ENCODE data around the gene PREX1.
"Not testable (repeated sequence)": the region's sequence is repeated elsewhere in the genome, so short reads cannot be mapped to it uniquely, and the experiment has no call there.

The PREX1 gene

DNA sequence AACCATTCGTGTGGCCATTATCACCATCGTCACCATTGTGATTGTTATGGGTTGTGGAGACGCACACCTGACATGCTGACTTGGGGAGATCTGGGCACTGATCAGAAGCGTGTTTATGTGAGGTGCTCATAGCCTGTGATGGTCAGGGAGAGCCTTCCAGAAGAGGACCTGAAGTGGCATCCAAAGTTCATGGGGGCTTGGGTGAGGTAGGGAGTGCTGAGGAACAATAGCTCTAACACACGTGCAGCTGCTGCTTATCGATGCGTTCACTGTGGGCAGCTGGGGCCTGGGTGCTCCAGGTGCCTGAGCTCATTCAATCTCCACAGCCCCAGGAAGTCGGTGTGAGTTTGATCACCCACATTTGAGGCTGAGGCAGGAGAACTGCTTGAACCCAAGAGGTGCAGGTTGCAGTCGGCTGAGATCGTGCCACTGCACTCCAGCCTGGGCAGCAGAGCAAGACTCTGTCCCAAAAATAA is 227.3 kb downstream of the PREX1 start:
- Histone ChIP-seq H3K4me1 (ENCODE audit: insufficient read depth, low read length) (peaks cover 7% of the 10 kb centered on the region; the same call in 1 of the 2 replicates), H3K4me3 (ENCODE audit: low read length) (no peak overlapping the region), H3K27ac (ENCODE audit: low read length) (no peak overlapping the region), H3K36me3 (ENCODE audit: insufficient read depth, low read depth, low read length) (no peaks in the 10 kb centered on the region), H3K9me3 (ENCODE audit: insufficient read depth, low read depth, low read length) (0 out of 2 replicates have a peak, but pooled peaks cover 2% of the 10 kb centered on the region), H3K9ac (ENCODE audit: low read depth, low read length) (no peak overlapping the region), H3K27me3 (ENCODE audit: insufficient read depth, low read length) (no peaks in the 10 kb centered on the region)

DNA sequence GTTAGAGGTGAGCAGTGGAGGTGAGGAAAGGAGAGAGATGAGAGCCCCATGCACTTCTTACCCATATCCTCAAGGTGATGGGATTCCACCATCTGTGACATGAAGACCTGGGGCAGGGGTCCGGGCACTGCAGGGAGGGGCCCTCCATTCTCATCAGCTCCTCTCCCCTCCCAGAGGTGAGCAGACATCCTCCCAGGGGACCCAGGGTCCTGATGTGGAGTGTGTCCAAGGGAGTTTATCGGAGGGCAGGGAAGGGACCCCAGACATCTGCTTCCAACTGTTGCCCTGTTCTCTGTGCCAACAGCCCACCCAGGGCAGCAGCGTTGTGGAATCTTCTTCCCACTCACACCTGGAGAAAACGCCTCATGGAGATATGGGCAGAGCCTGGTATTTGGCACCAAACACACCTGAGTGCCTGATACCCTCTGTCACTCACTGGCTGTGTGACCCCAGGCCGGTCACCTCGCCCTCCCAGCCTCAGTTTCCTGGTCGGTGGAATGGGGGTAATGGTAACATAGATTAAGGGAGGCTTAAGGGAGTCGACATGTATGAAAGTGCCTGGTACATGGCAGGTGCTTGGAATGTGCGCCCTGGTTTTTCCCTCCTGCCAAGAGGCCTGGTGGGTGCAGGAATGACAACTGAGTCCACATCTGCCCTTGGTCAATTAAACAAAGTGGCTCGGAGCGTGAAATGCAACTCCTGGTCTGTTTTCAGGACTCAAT is 227.9 kb downstream of the PREX1 start:
- Histone ChIP-seq H3K27ac (ENCODE audit: low read length) (no peak overlapping the region), H3K4me3 (ENCODE audit: low read length) (no peak overlapping the region), H3K9me3 (ENCODE audit: insufficient read depth, low read depth, low read length) (0 out of 2 replicates have a peak, but pooled peaks cover 2% of the 10 kb centered on the region), H3K4me1 (ENCODE audit: insufficient read depth, low read length) (peaks cover 7% of the 10 kb centered on the region; the same call in 1 of the 2 replicates), H3K9ac (ENCODE audit: low read depth, low read length) (no peak overlapping the region), H3K27me3 (ENCODE audit: insufficient read depth, low read length) (no peaks in the 10 kb centered on the region), H3K36me3 (ENCODE audit: insufficient read depth, low read depth, low read length) (no peaks in the 10 kb centered on the region)

DNA sequence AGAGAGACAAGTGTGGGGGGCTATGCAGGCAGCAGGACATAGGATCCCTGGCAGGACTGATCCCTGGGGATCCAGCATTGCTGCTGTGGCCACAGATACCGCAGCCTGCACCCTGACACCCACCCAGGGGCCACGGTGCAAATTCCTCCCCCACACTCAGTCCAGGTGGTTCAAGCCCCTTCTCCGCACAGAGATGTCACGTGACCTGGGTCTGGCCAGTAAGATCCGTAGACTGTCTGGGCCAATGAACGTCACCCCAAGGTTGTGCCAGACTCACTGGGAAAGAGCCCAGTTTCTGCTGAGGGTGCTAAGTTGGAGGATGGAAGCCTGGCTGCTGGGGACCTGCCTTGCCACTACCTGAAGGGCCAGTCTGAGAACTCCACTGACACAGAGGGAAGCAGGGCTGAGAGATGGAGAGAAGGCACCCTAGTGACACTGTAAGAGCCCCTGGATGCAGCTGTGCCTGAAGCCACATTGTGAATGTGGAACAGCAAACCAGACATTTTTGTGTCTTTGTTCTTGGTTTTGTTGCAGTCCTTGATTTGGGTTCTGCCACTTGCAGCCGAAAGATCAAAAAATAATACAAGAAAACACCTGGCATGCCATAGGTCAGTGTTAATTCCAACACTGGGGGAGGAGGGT is 228.6 kb downstream of the PREX1 start:
- Histone ChIP-seq H3K4me1 (ENCODE audit: insufficient read depth, low read length) (peaks cover 7% of the 10 kb centered on the region; the same call in 1 of the 2 replicates), H3K27me3 (ENCODE audit: insufficient read depth, low read length) (no peaks in the 10 kb centered on the region), H3K36me3 (ENCODE audit: insufficient read depth, low read depth, low read length) (no peaks in the 10 kb centered on the region), H3K9me3 (ENCODE audit: insufficient read depth, low read depth, low read length) (0 out of 2 replicates have a peak, but pooled peaks cover 2% of the 10 kb centered on the region), H3K9ac (ENCODE audit: low read depth, low read length) (no peak overlapping the region), H3K27ac (ENCODE audit: low read length) (no peak overlapping the region), H3K4me3 (ENCODE audit: low read length) (no peak overlapping the region)

DNA sequence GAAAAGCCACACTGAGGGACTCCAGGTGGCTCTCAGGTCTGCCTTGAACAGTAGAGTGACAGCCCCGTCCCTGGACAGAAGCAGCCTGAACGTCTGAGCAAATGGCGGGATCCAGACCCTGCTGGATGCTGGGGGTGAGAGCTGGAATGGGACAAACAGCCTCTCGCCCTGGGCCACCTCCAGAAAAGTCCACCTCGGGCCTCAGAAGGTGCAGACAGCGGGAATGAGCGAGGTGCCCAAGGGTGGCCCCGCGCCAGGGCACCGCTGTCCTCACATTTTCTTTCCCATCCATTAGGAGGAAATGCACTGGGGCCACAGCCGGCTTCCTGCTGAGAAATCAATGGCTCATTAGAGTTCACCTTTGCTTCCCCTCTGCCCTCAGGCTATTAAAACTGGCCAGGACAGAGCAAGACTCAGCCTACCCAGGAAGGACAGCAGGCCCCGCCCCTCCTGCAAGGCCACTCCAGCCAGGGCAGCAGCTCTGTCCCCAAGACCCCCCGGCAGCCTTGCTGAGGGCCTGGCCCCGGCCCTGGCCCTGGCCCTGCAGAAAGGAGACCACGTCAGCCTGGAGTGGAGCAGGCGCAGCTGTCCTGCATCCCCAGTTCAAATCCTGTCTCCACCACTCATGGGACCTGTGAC is 229.4 kb downstream of the PREX1 start:
- not testable (repeated sequence) for H3K9ac ChIP-seq (ENCODE audit: low read depth, low read length); H3K27ac ChIP-seq (ENCODE audit: low read length); H3K4me1 ChIP-seq (ENCODE audit: insufficient read depth, low read length); H3K9me3 ChIP-seq (ENCODE audit: insufficient read depth, low read depth, low read length); H3K36me3 ChIP-seq (ENCODE audit: insufficient read depth, low read depth, low read length); H3K27me3 ChIP-seq (ENCODE audit: insufficient read depth, low read length); H3K4me3 ChIP-seq (ENCODE audit: low read length)

DNA sequence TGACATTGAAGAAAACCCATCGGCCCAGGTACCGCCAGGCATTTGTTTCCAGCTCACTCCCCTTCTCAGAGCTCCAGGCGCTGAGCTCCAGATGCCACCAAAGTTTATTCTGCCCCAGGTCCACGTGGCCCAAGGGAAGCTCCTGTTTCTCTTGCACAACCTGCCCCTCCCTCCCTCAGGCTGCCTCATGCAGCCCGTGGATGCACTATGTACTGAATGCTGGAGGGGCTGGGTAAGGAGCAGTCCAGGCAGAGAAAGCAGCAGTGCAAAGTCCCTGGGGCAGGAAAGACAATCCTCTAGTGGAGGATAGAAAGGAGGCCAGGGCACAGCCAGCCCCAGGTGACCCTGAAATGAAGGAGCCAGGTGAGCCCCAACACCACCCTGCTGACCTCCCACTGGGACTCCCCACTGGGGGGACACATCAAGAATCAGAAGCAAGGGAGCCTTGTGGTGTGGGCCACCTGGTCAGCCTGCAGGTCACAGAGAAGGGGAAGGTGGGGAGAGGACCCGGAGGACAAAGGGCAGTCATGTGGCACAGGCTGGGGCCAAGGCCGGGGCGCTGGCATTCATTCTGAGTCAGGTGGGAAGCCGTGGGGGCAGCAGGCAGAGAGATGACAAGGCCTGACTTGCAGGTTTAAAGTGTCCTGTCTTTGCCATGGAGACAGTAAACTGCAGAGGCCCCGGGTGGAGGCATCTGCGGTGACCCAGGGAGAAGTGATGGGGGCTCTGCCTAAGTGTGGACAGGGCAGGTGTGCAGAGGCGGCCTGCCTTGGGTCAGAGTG is 230.1 kb downstream of the PREX1 start:
- Histone ChIP-seq H3K4me1 (ENCODE audit: insufficient read depth, low read length) (no peaks in the 10 kb centered on the region), H3K9me3 (ENCODE audit: insufficient read depth, low read depth, low read length) (0 out of 2 replicates have a peak, but pooled peaks cover 2% of the 10 kb centered on the region), H3K27me3 (ENCODE audit: insufficient read depth, low read length) (no peaks in the 10 kb centered on the region), H3K27ac (ENCODE audit: low read length) (no peak overlapping the region), H3K9ac (ENCODE audit: low read depth, low read length) (no peak overlapping the region), H3K36me3 (ENCODE audit: insufficient read depth, low read depth, low read length) (no peaks in the 10 kb centered on the region), H3K4me3 (ENCODE audit: low read length) (no peak overlapping the region)

DNA sequence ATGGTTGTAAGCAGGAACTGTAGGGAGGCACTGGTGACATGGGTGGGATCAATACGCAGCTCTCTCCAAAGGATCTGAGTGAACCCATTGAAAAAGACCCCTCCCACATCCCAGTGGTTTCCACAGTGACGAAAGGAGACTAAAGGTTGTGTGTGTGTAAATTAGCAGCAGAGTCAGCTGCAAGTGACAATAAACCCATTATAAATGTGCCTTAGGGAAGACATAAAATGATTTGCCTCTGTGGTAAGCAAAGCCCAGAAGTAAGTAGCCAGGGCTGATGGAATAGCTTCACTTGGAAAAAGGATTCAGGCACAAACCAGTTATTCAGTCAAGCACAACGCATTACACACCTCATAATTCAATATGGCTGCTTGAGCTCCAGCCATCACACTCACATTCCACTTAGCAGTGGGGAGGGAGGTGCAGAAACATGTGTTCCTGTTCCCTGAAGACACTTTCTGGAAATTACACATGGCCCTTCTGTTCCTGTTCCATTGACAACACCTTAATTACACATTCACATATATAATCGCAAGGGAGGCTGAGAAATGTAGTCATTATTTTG is 231.4 kb downstream of the PREX1 start:
- no peak overlapping the region for H3K4me3 ChIP-seq (ENCODE audit: low read length)
- no peak overlapping the region for H3K27ac ChIP-seq (ENCODE audit: low read length)
- no peaks in the 10 kb centered on the region for H3K36me3 ChIP-seq (ENCODE audit: insufficient read depth, low read depth, low read length)

DNA sequence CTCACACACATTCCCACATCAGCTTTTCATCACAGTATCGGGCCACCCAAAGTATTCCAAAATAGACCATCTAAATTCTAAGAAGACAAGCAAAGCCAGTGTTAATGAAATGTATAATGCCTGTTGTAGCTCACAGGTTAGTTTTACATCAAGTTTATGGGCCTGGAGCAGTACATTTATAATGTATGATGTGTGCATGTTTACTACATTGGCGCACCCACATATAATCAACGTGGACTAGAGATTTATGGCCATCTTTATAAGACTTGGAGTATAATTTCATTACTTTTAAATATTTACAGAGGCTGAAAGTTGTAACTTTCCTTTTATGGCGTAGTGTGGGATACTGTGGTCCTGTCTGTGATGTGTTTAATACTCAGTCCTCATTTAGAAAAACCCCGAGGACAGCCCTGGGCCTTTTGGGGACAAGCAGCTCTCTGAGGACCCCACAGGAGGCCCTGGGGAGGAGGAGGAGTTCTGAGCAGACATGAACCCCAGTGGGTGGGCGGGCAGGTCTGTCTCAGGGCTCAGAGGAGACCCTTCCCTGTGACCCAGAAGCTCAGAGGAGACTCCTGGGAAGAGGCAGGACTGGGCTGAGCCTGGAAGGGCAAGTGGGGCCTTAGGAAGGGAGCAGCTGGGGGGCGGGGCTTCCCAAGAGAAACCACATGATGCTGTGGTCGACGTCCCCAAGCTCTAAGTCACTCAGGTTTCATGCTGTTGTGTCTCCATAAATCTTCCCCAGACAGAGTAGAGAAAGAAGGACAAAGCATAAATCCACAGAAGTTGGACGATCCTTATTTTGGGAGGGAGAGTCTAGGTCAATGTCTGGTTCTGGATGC is 232.1 kb downstream of the PREX1 start:
- Histone ChIP-seq H3K27ac (ENCODE audit: low read length) (no peak overlapping the region), H3K36me3 (ENCODE audit: insufficient read depth, low read depth, low read length) (no peaks in the 10 kb centered on the region), H3K4me3 (ENCODE audit: low read length) (no peak overlapping the region), H3K4me1 (ENCODE audit: insufficient read depth, low read length) (no peaks in the 10 kb centered on the region), H3K9ac (ENCODE audit: low read depth, low read length) (no peak overlapping the region), H3K27me3 (ENCODE audit: insufficient read depth, low read length) (no peaks in the 10 kb centered on the region), H3K9me3 (ENCODE audit: insufficient read depth, low read depth, low read length) (no peaks in the 10 kb centered on the region)

More for the DNA sequence above, 231.4 kb downstream of the PREX1 start:
- Histone ChIP-seq H3K27me3 (ENCODE audit: insufficient read depth, low read length) (no peaks in the 10 kb centered on the region), H3K9ac (ENCODE audit: low read depth, low read length) (no peak overlapping the region), H3K4me1 (ENCODE audit: insufficient read depth, low read length) (no peaks in the 10 kb centered on the region), H3K9me3 (ENCODE audit: insufficient read depth, low read depth, low read length) (no peaks in the 10 kb centered on the region)

DNA sequence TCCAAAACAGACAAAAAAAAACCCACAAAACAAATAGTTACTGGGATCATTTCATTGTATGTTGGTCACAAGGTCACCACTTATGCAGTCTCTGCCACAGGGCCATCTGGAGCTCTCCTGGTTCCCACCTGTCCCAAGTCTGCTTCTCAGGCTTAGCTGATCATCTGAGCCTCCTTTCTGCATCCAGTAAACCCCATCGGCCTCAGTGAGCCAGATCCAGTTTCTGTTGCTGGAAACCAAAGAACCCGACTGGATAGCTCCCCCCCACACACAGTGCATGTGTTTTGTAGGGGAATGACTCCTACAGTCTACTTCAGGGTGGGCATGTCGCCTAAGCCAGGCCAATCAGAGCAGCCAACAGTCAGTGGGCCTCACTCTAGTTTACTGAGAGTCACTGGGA is 233.3 kb downstream of the PREX1 start:
- Histone ChIP-seq H3K9me3 (ENCODE audit: insufficient read depth, low read depth, low read length) (no peaks in the 10 kb centered on the region), H3K4me1 (ENCODE audit: insufficient read depth, low read length) (no peaks in the 10 kb centered on the region), H3K27ac (ENCODE audit: low read length) (no peak overlapping the region), H3K9ac (ENCODE audit: low read depth, low read length) (no peak overlapping the region), H3K36me3 (ENCODE audit: insufficient read depth, low read depth, low read length) (no peaks in the 10 kb centered on the region), H3K4me3 (ENCODE audit: low read length) (no peak overlapping the region), H3K27me3 (ENCODE audit: insufficient read depth, low read length) (no peaks in the 10 kb centered on the region)

DNA sequence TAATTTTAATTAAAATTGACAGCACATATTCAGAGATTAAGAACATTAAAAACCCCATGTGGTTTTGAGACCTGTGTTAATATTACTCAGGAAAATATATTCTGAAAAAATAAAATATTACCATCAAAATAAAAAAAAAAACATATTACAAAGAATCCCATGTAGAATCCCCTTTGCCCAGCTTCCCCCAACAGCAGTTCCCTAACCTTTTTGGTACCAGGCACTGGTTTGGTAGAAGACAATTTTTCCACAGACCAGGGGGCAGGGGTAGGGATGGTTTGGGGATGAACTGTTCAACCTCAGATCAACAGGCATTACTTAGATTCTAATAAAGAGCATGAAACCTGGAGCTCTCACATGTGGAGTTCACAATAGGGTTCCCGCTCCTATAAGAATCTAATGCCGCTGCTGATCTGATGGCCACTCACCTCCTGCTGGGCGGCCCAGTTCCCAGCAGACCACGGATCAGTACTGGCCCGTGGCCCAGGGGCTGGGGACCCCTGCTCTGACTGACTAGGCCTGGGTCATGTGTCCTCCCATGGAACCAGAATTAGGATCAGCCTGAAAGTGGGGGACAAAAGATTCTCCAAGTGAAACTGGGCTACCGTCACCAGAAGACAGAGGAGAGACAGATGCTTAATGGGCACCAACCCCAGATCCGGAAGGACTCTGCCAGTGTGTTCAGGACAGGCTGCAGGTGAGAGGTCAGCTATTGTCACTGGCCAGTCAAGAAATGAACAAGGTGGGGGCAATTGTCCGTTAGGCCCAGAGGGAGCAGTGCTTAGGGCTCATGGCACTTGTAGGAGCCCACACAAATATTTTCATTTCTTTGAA is 235.5 kb downstream of the PREX1 start:
- Histone ChIP-seq H3K9me3 (ENCODE audit: insufficient read depth, low read depth, low read length) (no peaks in the 10 kb centered on the region), H3K4me1 (ENCODE audit: insufficient read depth, low read length) (no peaks in the 10 kb centered on the region), H3K27ac (ENCODE audit: low read length) (no peak overlapping the region), H3K36me3 (ENCODE audit: insufficient read depth, low read depth, low read length) (no peaks in the 10 kb centered on the region), H3K27me3 (ENCODE audit: insufficient read depth, low read length) (no peaks in the 10 kb centered on the region), H3K4me3 (ENCODE audit: low read length) (no peak overlapping the region), H3K9ac (ENCODE audit: low read depth, low read length) (no peak overlapping the region)

DNA sequence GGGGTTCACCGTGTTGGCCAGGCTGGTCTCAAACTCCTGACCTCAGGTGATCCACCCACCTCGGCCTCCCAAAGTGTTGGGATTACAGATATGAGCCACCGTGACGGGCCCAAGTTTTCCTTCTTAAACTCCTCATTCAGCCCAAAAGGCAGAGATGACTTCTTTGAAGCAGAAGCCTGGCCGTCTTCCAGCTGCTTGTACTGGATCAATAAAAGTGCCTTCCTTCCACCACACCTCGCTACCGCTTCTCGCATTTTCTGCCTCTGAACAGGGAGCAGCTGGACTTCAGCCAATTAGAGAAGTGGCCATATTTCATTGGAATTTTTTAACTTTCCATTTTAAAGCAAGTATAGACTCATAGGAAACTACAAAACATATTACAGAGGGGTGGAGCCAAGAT is 241.1 kb downstream of the PREX1 start:
- no peaks in the 10 kb centered on the region for H3K9me3 ChIP-seq (ENCODE audit: insufficient read depth, low read depth, low read length)
- no peaks in the 10 kb centered on the region for H3K27me3 ChIP-seq (ENCODE audit: insufficient read depth, low read length)
- H3K9ac ChIP-seq (ENCODE audit: low read depth, low read length): no peak overlapping the region
- no peak overlapping the region for H3K27ac ChIP-seq (ENCODE audit: low read length)
- H3K36me3 ChIP-seq (ENCODE audit: insufficient read depth, low read depth, low read length): no peaks in the 10 kb centered on the region
- H3K4me3 ChIP-seq (ENCODE audit: low read length): no peak overlapping the region
- no peaks in the 10 kb centered on the region for H3K4me1 ChIP-seq (ENCODE audit: insufficient read depth, low read length)
